HEK293T (cell line): ENCODE measurements around the gene NBEA.
A peak's percentile ranks its signal among the peaks of the same experiment; 100 is the strongest.

ENCODE experiments used
- CTCF ChIA-PET: fragments of 350-600 bp; formaldehyde crosslinking; extraction: SDS; loops from one replicate; lab custom pipeline; 2021; ENCODE audit warnings: antibody characterized with exemption, inconsistent platforms; lab: Yijun Ruan, JAX
- POLR2A ChIA-PET: fragments of 350-600 bp; formaldehyde crosslinking; extraction: SDS; loops from one replicate; lab custom pipeline; 2020; ENCODE audit warnings: antibody characterized with exemption, inconsistent platforms; lab: Yijun Ruan, JAX
- DNase-seq: peaks from one replicate; pipeline ENCODE4 v3.0.0; 2012; ENCODE audit warnings: mixed read lengths; ENCODE audit errors: extremely low spot score
- ARNT ChIP-seq: fragments of 450-650 bp; IDR thresholded peaks from 2 replicates; pipeline ENCODE4 v1.6.1; 2017; ENCODE audit warnings: mild to moderate bottlenecking
- BHLHE40 ChIP-seq: fragments of 450-650 bp; IDR thresholded peaks from 2 replicates; pipeline ENCODE4 v1.6.1; 2016; ENCODE audit warnings: mild to moderate bottlenecking, moderate library complexity, borderline replicate concordance
- CTBP1 ChIP-seq: fragments of 450-650 bp; IDR thresholded peaks from 2 replicates; pipeline ENCODE4 v1.6.1; 2016; ENCODE audit warnings: borderline replicate concordance
- ELF4 ChIP-seq: fragments of 450-650 bp; IDR thresholded peaks from 2 replicates; pipeline ENCODE4 v1.6.1; 2017; ENCODE audit warnings: antibody characterized with exemption
- FOXA1 ChIP-seq: fragments of 450-650 bp; IDR thresholded peaks from 2 replicates; pipeline ENCODE4 v1.6.1; 2016; ENCODE audit warnings: mild to moderate bottlenecking
- FOXK2 ChIP-seq: fragments of 450-650 bp; IDR thresholded peaks from 2 replicates; pipeline ENCODE4 v1.6.1; 2016; ENCODE audit warnings: mild to moderate bottlenecking
- FOXM1 ChIP-seq: fragments of 450-650 bp; IDR thresholded peaks from 2 replicates; pipeline ENCODE4 v1.6.1; 2017; ENCODE audit warnings: mild to moderate bottlenecking, borderline replicate concordance
- HDGF ChIP-seq: fragments of 450-650 bp; IDR thresholded peaks from 2 replicates; pipeline ENCODE4 v1.6.1; 2017; ENCODE audit warnings: antibody characterized with exemption, borderline replicate concordance
- L3MBTL2 ChIP-seq: fragments of 450-650 bp; conservative IDR thresholded peaks from 2 replicates; pipeline ENCODE4 v1.6.1; 2016; ENCODE audit warnings: mild to moderate bottlenecking
- LEF1 ChIP-seq: fragments of 450-650 bp; IDR thresholded peaks from 2 replicates; pipeline ENCODE4 v1.6.1; 2017; ENCODE audit warnings: mild to moderate bottlenecking, borderline replicate concordance
- NFRKB ChIP-seq: fragments of 450-650 bp; IDR thresholded peaks from 2 replicates; pipeline ENCODE4 v1.6.1; 2016; ENCODE audit warnings: mild to moderate bottlenecking, moderate library complexity
- PKNOX1 ChIP-seq: fragments of 450-650 bp; IDR thresholded peaks from 2 replicates; pipeline ENCODE4 v1.6.1; 2016
- SP1 ChIP-seq: fragments of 450-650 bp; IDR thresholded peaks from 2 replicates; pipeline ENCODE4 v1.6.1; 2017
- SUZ12 ChIP-seq: fragments of 450-650 bp; IDR thresholded peaks from 2 replicates; pipeline ENCODE4 v1.6.1; 2016; ENCODE audit warnings: mild to moderate bottlenecking
- TARDBP ChIP-seq: fragments of 450-650 bp; IDR thresholded peaks from 2 replicates; pipeline ENCODE4 v1.6.1; 2016
- ZNF384 ChIP-seq: fragments of 450-650 bp; IDR thresholded peaks from 2 replicates; pipeline ENCODE4 v1.6.1; 2016

NBEA gene

GRCh38 chr13:35475960-35476943, 534.2 kb downstream of the NBEA start, which contains the start of gene MAB21L1:
TSS of gene MAB21L1 (minus strand) at chr13:35476689. CDS start at chr13:35476138, 551 bp downstream.
- TF ChIP-seq FOXM1, result no peak
- TF ChIP-seq ELF4, result no peak
- no peak for TF ChIP-seq PKNOX1
- TF ChIP-seq FOXA1, result no peak
- TF ChIP-seq NFRKB, result no peak
- no peak; the same call in 1 of the 2 replicates for TF ChIP-seq L3MBTL2
- TF ChIP-seq HDGF, result no peak
- ChIA-PET POLR2A (interaction anchor here (0.7 to 1.1 kb wide), 4 partner anchors 8 to 17 kb away, joined by 3 to 6 read pairs (median 4); no protein-coding TSS in a partner anchor), CTCF (interaction anchor here (0.6 to 1.5 kb wide), 2 partner anchors 11 to 214 kb away, joined by 3 to 4 read pairs; no protein-coding TSS in a partner anchor)
- peak; percentile 69 for DNase-seq

GRCh38 chr13:35477386-35477946, 535.4 kb downstream of the NBEA start:
- TF ChIP-seq FOXM1 (no peak), ZNF384 (no peak), PKNOX1 (no peak), LEF1 (no peak), ELF4 (no peak), L3MBTL2 (no peak), NFRKB (no peak), CTBP1 (no peak), SP1 (no peak), ARNT (no peak), FOXA1 (no peak), SUZ12 (no peak), HDGF (no peak), FOXK2 (no peak)
- no peak for DNase-seq
- CTCF ChIA-PET, result no interaction called here
- POLR2A ChIA-PET, result no interaction called here

- CTCF ChIA-PET, result no interaction called here
- TF ChIP-seq NFRKB, result no peak
- no peak for TF ChIP-seq TARDBP
- TF ChIP-seq FOXA1, result no peak
- POLR2A ChIA-PET, result no interaction called here
- DNase-seq, result no peak
These were observed 536.4 kb downstream of the NBEA start for GRCh38 chr13:35478271-35479037.

GRCh38 chr13:35479038-35479492, 537.0 kb downstream of the NBEA start:
- no peak for DNase-seq
- TF ChIP-seq LEF1 (no peak), FOXK2 (no peak), TARDBP (no peak)
- ChIA-PET POLR2A (no interaction called here), CTCF (no interaction called here)

GRCh38 chr13:35479706-35480105, 537.6 kb downstream of the NBEA start:
- POLR2A ChIA-PET, result no interaction called here
- no peak for DNase-seq
- no peak for TF ChIP-seq NFRKB
- no peak for TF ChIP-seq FOXK2
- TF ChIP-seq SP1, result no peak
- no peak for TF ChIP-seq HDGF
- no peak for TF ChIP-seq ZNF384
- CTCF ChIA-PET, result no interaction called here

GRCh38 chr13:35480346-35480745, 538.3 kb downstream of the NBEA start:
- CTCF ChIA-PET, result no interaction called here

More at GRCh38 chr13:35480346-35480745, 538.3 kb downstream of the NBEA start:
- POLR2A ChIA-PET, result no interaction called here
- TF ChIP-seq SUZ12, result no peak
- TF ChIP-seq NFRKB, result no peak
- no peak for TF ChIP-seq CTBP1
- TF ChIP-seq ARNT, result no peak
- no peak for TF ChIP-seq ZNF384
- TF ChIP-seq FOXA1, result no peak
- TF ChIP-seq FOXM1, result no peak
- TF ChIP-seq BHLHE40, result no peak
- TF ChIP-seq L3MBTL2, result no peak
- no peak for TF ChIP-seq FOXK2
- TF ChIP-seq SP1, result no peak
- no peak for TF ChIP-seq LEF1
- no peak for TF ChIP-seq ELF4
- no peak for TF ChIP-seq PKNOX1
- TF ChIP-seq TARDBP, result no peak
- TF ChIP-seq HDGF, result no peak
- DNase-seq, result no peak
